Left forelimb (tissue), 1 donor: Measurements from ENCODE around the gene GMIP.
A peak's percentile ranks its signal among the peaks of the same experiment; 100 is the strongest.
"Not testable (repeated sequence)": the region's sequence is repeated elsewhere in the genome, so short reads cannot be mapped to it uniquely, and the experiment has no call there.

Experiments used
- DNase-seq: peaks from one replicate; pipeline ENCODE4 v3.0.0-alpha.2; 2018; ENCODE audit warnings: low spot score

The GMIP gene

DNA sequence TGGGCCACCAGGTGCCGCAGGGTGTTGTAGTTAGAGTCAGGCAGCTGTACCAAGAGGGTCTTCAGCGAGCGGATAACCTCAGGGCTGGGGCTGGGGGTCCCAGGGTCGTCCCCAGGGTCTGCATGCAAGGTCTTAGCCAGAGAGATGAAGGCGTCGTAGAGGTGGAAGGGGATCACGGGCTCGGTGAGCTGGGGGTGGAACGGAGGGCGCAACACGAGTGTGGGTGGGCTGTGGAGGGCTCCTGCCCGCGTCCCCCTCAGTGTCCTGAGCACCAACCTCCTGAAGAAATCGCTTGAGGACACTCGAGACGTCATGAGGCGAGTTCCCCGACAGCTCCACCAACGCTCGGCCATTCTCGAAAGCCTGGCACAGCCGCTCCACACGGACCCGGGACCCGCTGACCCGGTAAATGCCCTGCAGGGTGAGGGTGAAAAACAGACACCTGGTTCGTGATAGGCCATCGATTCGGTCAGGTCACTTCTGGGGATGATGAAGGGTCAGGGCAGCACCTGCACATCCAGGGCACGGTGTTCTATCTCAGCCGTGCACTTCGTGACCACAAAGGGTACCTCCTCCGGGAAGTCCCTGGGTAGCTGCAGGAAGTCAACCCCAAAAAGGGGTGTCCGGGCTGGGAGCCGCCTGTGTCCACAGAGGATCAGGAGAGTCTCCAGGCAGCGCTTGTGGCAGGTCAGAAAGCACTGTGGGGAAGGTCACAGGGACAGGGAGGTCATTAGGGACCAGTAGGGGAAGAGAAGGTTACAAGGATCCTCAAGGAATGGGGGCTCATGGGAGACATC, 8.7 kb downstream of the GMIP start:
- no peak for DNase-seq

DNA sequence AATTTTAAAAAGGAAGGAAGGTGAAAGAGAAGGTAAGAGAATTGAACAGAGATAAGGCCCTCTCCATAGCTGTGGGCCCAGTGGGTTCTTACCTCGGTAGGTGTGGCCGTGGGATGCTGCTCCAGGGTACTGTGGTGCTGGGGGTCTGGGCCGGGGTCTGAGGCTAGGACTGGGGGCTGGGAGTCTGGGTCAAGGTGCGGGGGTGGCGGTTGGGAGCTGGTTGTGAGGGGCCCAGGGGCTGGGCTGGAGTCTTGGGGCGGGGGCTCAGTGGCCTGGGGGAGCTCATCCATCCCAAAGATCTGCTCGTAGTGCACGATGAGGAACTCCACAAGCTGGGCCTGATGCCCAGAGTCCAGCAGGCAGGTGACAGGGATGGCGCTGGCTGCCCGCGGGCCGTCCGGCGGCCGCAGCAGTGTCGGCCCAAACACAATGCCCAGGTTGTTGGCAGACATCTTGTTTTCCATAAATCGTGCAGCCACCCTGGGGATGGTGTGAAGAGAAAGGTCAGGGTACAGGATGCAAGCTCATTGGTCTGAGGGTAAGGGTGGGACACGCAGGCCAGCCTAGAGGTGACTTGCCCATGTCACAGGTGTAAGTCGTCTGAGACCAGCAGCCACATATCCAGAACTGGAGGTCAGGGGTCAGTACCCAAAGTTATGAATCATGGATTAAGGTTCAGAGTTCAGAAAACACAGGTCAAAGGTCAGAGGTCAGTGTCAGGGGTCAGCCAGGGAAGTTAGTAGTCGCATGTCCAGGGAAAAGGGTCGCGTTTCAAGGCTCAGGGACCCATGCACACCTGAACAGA, 9.5 kb downstream of the GMIP start:
- DNase-seq: no peak

DNA sequence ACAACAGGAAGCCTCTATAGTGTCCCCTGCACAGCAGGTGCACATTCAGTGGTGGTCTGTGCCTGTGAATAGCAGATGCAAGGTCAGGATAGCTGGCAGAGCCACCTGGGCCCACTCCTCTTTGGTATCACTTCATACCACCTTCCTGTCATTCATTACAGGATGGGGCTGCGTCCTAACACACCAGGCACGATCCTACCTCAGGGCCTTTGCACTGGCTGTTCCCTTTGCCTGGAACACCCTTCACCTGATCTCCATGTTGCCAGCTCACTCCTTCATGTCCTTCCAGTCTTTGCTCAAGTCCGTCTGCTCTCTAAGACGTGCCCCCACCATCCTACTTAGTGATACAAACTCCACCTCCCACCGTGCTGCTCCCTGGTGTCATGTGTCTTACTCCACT, 10.8 kb downstream of the GMIP start:
- DNase-seq: no peak

DNA sequence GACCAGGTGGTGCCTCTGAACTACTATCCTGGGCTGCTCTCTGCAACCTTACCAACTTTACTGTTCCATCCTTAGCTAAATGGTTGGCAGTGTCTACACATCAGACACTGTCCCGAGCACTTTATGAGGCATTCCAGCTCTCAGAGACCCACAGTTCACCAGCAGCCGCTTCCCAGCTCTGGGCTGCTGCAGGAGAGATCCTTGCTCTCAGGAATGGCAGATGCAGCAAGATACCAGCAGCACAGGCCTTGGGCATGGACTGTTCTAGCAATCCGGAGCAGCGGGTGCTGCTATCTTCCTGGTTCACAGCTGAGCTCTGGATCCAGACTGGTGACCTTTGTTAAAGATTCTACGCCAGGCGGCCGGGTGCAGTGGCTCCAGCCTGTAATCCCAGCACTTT, 12.1 kb downstream of the GMIP start:
- DNase-seq: peak; percentile 64

- DNase-seq: no peak
Measured at GRCh38 chr19:19630426-19630825, 13.0 kb downstream of the GMIP start.

GRCh38 chr19:19630062-19630414, 13.4 kb downstream of the GMIP start:
- DNase-seq: no peak

GRCh38 chr19:19628501-19629134, 14.8 kb downstream of the GMIP start:
- DNase-seq: peak; percentile 69

DNA sequence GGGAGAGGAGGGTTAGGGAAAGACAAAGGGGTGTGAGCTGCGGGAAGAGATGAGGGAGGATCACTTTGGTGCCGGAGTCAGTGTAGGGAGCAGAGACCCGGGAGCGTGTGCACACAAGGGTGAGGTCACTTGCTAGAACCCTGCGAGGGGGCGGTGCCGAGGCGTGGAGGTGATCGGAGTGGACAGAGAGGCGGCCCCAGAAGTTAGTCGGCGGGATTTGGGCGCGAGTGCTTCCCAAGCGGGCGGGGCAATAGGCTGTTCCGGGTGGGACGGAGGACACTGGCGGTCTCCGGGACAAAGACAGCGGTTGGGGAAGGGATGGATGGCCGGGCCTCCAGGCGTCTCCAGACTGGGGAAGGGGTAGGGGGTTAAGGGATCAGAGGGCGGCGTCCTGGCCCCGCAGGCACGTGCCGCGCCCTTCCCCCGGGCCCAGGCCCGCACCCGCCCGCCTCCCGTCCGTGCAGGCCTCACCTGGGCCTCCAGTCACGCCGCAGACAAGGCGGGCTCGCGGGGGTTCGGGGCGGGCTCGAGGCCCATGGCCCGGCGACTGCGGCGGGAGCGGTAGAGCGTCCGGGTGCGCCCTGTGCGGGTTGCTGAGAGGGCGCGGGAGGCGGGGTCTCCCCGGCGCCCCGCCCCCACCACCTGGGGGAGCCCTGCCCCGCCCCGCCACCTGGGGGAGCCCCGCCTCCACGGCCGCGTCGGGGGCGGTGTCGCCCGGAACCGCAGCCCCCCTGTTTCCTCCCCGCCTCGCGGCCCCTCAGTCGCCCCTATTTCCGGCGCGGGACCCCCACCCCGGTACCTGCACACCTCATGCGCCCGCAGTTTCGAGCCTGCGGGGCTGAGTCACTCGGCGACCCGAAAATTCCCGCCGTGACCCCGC, 15.6 kb downstream of the GMIP start, which contains the start of gene LPAR2:
LPAR2 (minus strand) TSS at position 600 of the 880 bp plus-strand sequence. CDS start 945 bp downstream, outside the sequence.
- peak; percentile 67 for DNase-seq

DNA sequence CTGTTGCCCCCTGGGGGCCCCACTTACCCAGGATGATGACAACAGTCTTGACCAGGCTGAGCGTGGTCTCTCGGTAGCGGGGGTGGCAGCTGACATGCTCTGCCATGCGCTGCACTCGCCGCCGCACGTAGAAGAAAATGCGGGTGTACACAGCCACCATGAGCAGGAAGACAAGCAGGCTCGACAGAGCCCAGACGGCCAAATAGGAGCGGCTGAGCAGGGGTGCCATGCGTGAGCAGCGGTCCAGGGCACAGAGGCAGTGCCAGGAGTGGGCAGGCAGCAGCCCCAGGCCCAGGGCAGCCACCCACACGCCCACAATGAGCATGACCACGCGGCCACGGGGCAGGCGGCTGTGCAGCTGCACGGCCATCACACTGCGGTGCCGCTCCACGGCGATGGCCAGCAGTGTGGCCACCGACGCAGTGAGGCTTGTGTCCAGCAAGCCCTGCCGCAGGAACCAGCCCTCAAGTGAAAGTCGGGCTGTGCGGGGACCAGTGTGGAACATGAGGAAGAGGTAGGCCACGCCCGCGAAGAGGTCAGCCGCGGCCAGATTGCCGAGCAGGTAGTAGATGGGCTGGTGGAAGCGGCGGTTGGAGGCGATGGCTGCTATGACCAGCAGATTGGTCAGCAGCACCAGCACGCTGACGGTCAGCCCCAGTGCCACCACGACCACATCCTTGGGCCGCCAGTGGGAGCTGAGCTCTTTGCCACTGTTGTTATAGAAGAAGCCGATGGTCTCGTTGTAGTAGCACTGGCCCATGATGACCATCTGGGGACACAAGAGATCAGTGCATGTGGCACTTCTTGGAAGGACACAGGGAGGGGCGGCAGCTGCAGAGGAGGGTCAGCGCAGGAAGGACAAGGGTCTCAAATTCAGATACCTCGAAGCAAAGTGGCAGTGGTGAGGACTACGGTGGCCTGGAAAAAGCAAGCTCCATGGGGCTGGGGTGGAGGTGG, 16.7 kb downstream of the GMIP start:
- DNase-seq: peak; percentile 61

- no peak for DNase-seq
Measured at GRCh38 chr19:19624032-19624570, 19.4 kb downstream of the GMIP start.

DNA sequence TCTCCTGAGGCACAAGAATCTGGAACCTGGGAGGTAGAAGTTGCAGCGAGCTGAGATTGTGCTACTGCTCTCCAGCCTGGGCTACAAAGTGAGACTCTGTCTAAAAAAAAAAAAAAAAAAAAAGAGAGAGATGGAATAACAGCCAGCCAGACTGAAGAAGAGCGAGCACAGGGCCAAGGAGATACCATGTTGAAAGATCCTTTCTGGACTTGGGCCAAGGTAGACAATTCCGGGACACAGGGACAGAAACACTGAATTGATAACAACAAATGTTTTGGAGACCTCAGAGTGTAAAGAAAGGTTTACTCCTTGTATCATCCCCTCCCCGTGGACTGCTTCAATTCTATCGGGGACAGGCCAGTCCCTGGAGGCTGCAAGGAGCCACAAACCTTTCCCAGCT, 20.1 kb downstream of the GMIP start:
- DNase-seq: no peak

DNA sequence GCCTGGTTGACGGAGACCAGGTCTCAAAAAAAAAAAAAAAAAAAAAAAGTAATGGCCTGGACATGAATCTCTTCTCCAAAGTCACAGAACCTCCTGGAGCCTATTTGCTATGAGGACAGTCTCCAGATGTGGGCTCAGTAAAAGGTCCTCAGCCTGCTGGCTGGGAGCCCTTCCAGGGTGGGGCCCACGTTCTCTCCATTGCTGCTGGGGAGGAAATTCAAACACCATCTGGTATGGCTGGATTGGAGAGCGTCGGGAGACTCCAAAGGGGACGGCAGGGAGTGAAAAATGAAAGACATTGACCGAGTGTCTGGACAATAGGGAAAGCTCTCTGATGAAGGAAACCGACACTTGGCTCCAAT, 23.6 kb downstream of the GMIP start:
- DNase-seq: no peak

DNA sequence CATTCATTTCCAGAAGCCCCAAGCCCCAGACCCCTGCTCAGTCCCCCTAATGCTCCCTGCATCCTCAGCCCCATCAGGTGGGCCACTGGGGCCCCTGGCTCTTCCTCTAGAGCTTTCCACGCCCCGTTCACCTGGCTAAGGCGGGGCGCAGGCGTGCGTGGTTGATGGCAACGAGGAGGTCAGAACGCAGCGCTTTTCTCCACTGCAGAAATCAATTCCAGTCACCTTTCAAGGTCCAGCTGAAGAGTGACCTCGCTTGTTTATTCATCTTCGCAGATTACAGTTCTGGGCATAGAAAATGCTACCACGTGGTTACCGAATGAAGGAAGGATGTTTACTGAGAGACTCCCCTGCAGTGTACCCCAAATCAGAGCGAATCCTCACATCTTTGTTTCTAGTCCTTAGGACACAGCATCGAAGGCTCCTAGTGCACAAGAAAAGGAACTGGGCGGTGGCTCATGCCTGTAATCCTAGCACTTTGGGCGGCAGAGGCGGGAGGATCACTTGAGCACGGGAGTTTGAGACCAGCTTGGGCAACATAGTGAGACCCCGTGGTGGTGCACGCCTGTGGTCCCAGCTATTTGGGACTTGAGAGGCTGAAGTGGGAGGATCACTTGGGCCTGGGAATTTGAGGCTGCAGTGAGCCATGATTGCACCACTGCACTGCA, 24.1 kb downstream of the GMIP start:
- DNase-seq: no peak

DNA sequence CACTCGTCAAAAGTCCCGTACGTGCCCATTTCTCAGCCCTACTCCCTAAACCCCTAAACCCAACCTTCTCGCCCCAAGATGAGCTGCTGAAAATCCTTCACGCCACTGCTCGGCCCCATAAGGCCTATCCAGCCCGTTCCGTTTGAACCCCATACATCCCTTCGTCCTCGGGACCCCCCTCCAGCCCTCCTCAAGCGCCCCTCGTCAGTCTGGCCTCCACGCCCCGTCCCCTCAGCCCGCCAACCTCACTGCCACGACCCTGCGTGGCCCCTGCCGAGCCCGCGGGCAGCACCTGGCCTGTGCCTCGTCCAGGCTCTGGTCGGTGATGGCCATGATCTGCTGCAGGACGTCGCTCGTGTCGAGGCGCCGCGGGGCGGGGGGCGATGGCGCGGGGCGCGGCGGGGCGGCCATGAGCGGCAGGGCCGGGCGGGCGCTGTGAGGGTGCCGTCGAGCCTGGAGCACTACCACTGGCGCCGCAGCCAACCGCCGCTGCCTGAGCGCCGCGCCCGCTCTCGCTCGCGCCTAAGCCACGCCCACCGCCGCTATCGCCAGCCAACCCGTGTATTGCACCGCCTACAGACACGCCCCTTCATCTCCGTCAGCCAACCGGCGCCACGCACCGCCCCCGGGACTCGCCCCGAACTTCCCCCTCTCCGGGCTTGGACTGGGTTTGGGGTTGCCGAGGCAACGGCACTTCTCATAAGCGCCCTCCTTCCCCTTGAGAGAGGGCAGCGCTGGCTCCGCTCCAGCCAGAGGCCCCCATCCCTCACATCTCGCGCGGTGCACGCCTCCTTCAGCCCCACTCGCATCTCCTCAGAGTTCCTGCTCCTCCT, 25.0 kb downstream of the GMIP start, which contains the start of gene PBX4:
PBX4 (minus strand) TSS at position 469 of the 833 bp plus-strand sequence; CDS start at position 411, 58 bp downstream.
- peak; percentile 96 for DNase-seq

- no peak for DNase-seq
Measured at GRCh38 chr19:19615086-19615485, 28.4 kb downstream of the GMIP start.

DNA sequence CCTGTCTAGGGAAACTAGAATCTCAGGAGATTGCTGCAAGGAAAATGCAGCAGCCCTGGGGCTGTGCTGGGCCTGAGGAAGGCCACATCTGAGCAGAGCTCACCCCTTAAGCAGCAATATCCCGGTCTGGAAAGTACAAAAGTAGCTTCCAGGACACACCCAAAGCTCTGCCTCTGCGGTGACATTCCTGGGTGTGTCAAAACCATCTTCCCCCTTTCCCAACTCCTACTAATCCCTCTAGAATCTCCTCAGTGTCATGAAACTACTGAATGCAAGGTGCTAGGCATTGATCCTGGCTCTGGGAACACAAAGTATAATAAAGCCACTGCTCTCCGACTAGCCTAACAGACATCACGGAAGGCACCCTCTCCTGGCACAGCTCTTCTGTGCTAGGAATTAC, 30.0 kb downstream of the GMIP start:
- DNase-seq: no peak

DNA sequence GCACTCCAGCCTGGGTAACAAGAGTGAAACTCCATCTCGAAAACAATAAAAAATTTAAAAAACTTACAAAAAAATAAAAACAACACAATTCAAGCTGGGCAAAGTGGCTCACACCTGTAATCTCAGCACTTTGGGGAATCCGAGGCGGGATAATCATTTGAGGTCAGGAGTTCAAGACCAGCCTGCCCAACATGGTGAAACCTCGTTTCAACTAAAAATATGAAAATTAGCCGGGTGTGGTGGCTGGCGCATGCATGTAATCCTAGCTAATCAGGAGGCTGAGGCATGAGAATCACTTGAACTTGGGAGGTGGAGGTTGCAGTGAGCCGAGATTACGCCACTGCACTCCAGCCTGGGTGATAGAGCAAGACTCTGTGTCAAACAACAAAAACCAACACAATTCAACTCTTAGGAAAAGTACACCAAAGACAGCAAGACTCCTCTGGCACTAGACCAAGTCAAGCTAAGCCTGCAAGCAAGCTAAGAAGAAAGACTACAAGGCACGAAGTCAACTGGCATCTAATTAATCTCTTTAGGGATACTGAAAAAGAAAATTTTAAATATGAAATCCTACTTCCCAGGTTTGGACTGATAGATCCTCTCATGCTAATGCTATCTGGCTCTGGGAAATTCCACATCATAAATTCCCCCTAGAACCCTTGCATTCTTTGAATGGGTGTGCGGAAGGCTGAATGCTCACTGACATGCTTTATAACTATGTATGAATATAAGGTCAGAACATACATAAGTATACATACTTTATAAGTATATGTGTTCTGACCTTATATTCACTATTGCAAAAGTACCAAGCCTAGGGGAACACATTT, 32.9 kb downstream of the GMIP start:
- DNase-seq: no peak

GRCh38 chr19:19606686-19607085, 36.8 kb downstream of the GMIP start:
- DNase-seq: not testable (repeated sequence)
